Stimulated activated CD4-positive, alpha-beta T cell treated with anti-CD3 and anti-CD28 coated beads, TNF-alpha, amount 100 ng/mL, for 48 hours (primary cell): ENCODE results near the gene TMEM59.

Experiments
- DNase-seq, 3 donors: peaks; one replicate each; pipeline ENCODE4 v3.0.0-alpha.2; 2020; ENCODE audit warnings: low read depth in 3 of 3

The TMEM59 gene

GRCh38 chr1:53984726-53985125, 68.3 kb downstream of the TMEM59 start:
- no peak for DNase-seq

GRCh38 chr1:53982763-53983104, 70.3 kb downstream of the TMEM59 start:
- no peak for DNase-seq

- DNase-seq = no peak
Observed at GRCh38 chr1:53982034-53982762, 70.8 kb downstream of the TMEM59 start.

- DNase-seq = no peak
Observed at GRCh38 chr1:53981220-53981619, 71.8 kb downstream of the TMEM59 start.

GRCh38 chr1:53979712-53980450, 73.1 kb downstream of the TMEM59 start:
- DNase-seq = no peak
